Keratinocyte (primary cell): ENCODE measurements around the gene BRAT1.
"Not testable (repeated sequence)": the region's sequence is repeated elsewhere in the genome, so short reads cannot be mapped to it uniquely, and the experiment has no call there.

Source experiments
- CTCF ChIP-seq, 3 experiments: IDR thresholded peaks in 1 of 3; conservative IDR thresholded peaks in 1 of 3; optimal IDR thresholded peaks in 1 of 3; 2 replicates in 2 of 3; 3 replicates in 1 of 3; pipeline versions ENCODE3 to v1.5.1; 2011; ENCODE audit warnings: low read length in 3 of 3, mild to moderate bottlenecking in 3 of 3, moderate library complexity in 2 of 3, control low read depth in 1 of 3, inconsistent platforms in 1 of 3; ENCODE audit not compliant: insufficient read depth in 2 of 3; ENCODE audit errors: extremely low read depth in 1 of 3
- EZH2 ChIP-seq: IDR thresholded peaks from one replicate; pipeline ENCODE4 v1.6.1; 2012; ENCODE audit warnings: inconsistent platforms, mild to moderate bottlenecking, low read length, moderate library complexity

- TF ChIP-seq CTCF (optimal IDR thresholded peaks at IDR 0.05 in 1 of 3, IDR thresholded peaks at IDR 0.05 in 1 of 3, conservative IDR thresholded peaks at IDR 0.05 in 1 of 3; ENCODE audit: extremely low read depth in 1 of 3, insufficient read depth in 2 of 3, low read length in 3 of 3); EZH2: not testable (repeated sequence)
Measured at GRCh38 chr7:2533566-2533965, 21.8 kb downstream of the BRAT1 start.
